SW 1271 (cell line): ENCODE measurements around the gene SRP68.
"Not testable (repeated sequence)": the region's sequence is repeated elsewhere in the genome, so short reads cannot be mapped to it uniquely, and the experiment has no call there.

Source experiments
- DNase-seq, 2 experiments: peaks; one replicate each; lab custom pipeline; 2025; lab: John Stamatoyannopoulos, UW

The SRP68 gene

GRCh38 chr17:76089680-76090516 is 17.6 kb upstream of the SRP68 start:
- no peak for DNase-seq

- DNase-seq, result no peak
Measured at GRCh38 chr17:76088868-76089576, 16.7 kb upstream of the SRP68 start.

- no peak for DNase-seq
Measured at GRCh38 chr17:76088041-76088867, 15.9 kb upstream of the SRP68 start.

GRCh38 chr17:76087531-76087930 is 15.2 kb upstream of the SRP68 start:
- DNase-seq, result no peak

GRCh38 chr17:76086384-76086783 is 14.1 kb upstream of the SRP68 start:
- no peak for DNase-seq

- no peak for DNase-seq
Measured at GRCh38 chr17:76085731-76086366, 13.5 kb upstream of the SRP68 start.

GRCh38 chr17:76085066-76085730 is 12.9 kb upstream of the SRP68 start:
- DNase-seq, result no peak

GRCh38 chr17:76083536-76084182 is 11.3 kb upstream of the SRP68 start:
- no peak for DNase-seq

GRCh38 chr17:76082326-76083251 is 10.3 kb upstream of the SRP68 start:
- no peak for DNase-seq

- DNase-seq, result no peak
Measured at GRCh38 chr17:76081295-76082210, 9.2 kb upstream of the SRP68 start.

- no peak for DNase-seq
Measured at GRCh38 chr17:76080768-76081287, 8.5 kb upstream of the SRP68 start.

GRCh38 chr17:76079956-76080767 is 7.8 kb upstream of the SRP68 start:
- DNase-seq, result no peak

- no peak for DNase-seq
Measured at GRCh38 chr17:76079535-76079955, 7.2 kb upstream of the SRP68 start.

- DNase-seq, result no peak
Measured at GRCh38 chr17:76078860-76079534, 6.7 kb upstream of the SRP68 start, which contains the start of gene ZACN. ZACN (plus strand) TSS chr17:76079182; CDS start chr17:76079265, 83 bp downstream.

- DNase-seq, result not testable (repeated sequence)
Measured at GRCh38 chr17:76078370-76078769, 6.1 kb upstream of the SRP68 start.

GRCh38 chr17:76077584-76078110 is 5.3 kb upstream of the SRP68 start:
- no peak for DNase-seq
